Inferior parietal cortex (tissue), 1 donor: Measurements from ENCODE around the gene ZBTB46.
"Not testable (repeated sequence)": the region's sequence is repeated elsewhere in the genome, so short reads cannot be mapped to it uniquely, and the experiment has no call there.

Source experiments
- DNase-seq: peaks from one replicate; pipeline ENCODE4 v3.0.0-alpha.2; 2016; ENCODE audit errors: extremely low spot score

ZBTB46 gene

GRCh38 chr20:63830841-63831588, at the start of gene ZBTB46:
Gene ZBTB46 (minus strand): TSS chr20:63831264. CDS start chr20:63790757, 40,507 bp downstream.
- DNase-seq = no peak

- DNase-seq = no peak
Measured at GRCh38 chr20:63878899-63879663, 48.0 kb upstream of the ZBTB46 start.

GRCh38 chr20:63877755-63878470, 46.8 kb upstream of the ZBTB46 start:
- no peak for DNase-seq

- DNase-seq = no peak
Measured at GRCh38 chr20:63876489-63877036, 45.5 kb upstream of the ZBTB46 start.

GRCh38 chr20:63874241-63874640, 43.2 kb upstream of the ZBTB46 start:
- not testable (repeated sequence) for DNase-seq

GRCh38 chr20:63873477-63873971, 42.5 kb upstream of the ZBTB46 start:
- DNase-seq = no peak

GRCh38 chr20:63868264-63868663, 37.2 kb upstream of the ZBTB46 start:
- no peak for DNase-seq

GRCh38 chr20:63867042-63867441, 36.0 kb upstream of the ZBTB46 start:
- not testable (repeated sequence) for DNase-seq

GRCh38 chr20:63864978-63865640, 34.0 kb upstream of the ZBTB46 start, which contains the start of gene TPD52L2:
Gene TPD52L2 (plus strand): TSS chr20:63865270. CDS start chr20:63865366, 96 bp downstream.
- DNase-seq = peak; percentile 97

- no peak for DNase-seq
Measured at GRCh38 chr20:63864545-63864977, 33.5 kb upstream of the ZBTB46 start.

- peak; percentile 73 for DNase-seq
Measured at GRCh38 chr20:63863798-63864544, 32.9 kb upstream of the ZBTB46 start.

GRCh38 chr20:63863021-63863797, 32.1 kb upstream of the ZBTB46 start:
- no peak for DNase-seq

- no peak for DNase-seq
Measured at GRCh38 chr20:63861981-63862901, 31.2 kb upstream of the ZBTB46 start.

GRCh38 chr20:63861365-63861934, 30.4 kb upstream of the ZBTB46 start, which contains the start of gene ABHD16B:
Gene ABHD16B (plus strand): TSS chr20:63861498. CDS start chr20:63861541, 43 bp downstream.
- DNase-seq = no peak

GRCh38 chr20:63860325-63861051, 29.4 kb upstream of the ZBTB46 start:
- no peak for DNase-seq

- DNase-seq = no peak
Measured at GRCh38 chr20:63859166-63859699, 28.2 kb upstream of the ZBTB46 start.
